Peyer's patch (tissue), 4 donors: ENCODE measurements around the gene VDAC1. TPM values are rescaled to one million over a fixed set of nuclear protein-coding genes. Genes with fewer than 3 reads are reported as not detected.

ENCODE experiments used
- DNase-seq, 3 donors: peaks; one replicate each; pipeline ENCODE4 v3.0.0-alpha.2; 2017 to 2019
- H3K27ac ChIP-seq, 4 donors: fragments of 200-600 bp; sonication (generic); one replicate each; pipeline ENCODE4 v1.5.1; 2016 to 2019
- H3K27me3 ChIP-seq, 2 donors: fragments of 200-600 bp; sonication (generic); one replicate each; pipeline ENCODE4 v1.5.1; 2019
- H3K36me3 ChIP-seq, 3 donors: fragments of 200-600 bp; sonication (generic); one replicate each; pipeline ENCODE4 v1.5.1; 2016 to 2019
- H3K4me1 ChIP-seq, 4 donors: fragments of 200-600 bp; sonication (generic); one replicate each; pipeline ENCODE4 v1.5.1; 2016 to 2019
- H3K4me3 ChIP-seq, 4 donors: fragments of 200-600 bp; sonication (generic); 1 replicate in 3 of 4; 2 replicates in 1 of 4; pipeline ENCODE4 v1.5.1; 2016 to 2019; ENCODE audit warnings: mild to moderate bottlenecking in 1 of 4
- H3K9me3 ChIP-seq, 4 donors: fragments of 200-600 bp; sonication (generic); one replicate each; pipeline ENCODE4 v1.5.1; 2016 to 2019; ENCODE audit warnings: mild to moderate bottlenecking in 1 of 4
- CTCF ChIP-seq, 6 experiments: fragments of 450-650 bp in 4 of 6; fragments of 200-600 bp in 2 of 6; sonication (generic) in 1 of 6; IDR thresholded peaks; one replicate each; pipeline ENCODE4 v1.5.1; 2017 to 2019; ENCODE audit warnings: antibody characterized with exemption in 6 of 6, mild to moderate bottlenecking in 3 of 6, moderate library complexity in 1 of 6
- POLR2A ChIP-seq, 2 donors: fragments of 450-650 bp; IDR thresholded peaks; one replicate each; pipeline ENCODE4 v1.5.1; 2017; ENCODE audit warnings: antibody characterized with exemption in 2 of 2, mild to moderate bottlenecking in 2 of 2, moderate library complexity in 2 of 2
- total RNA-seq, 4 donors: library from RNA; depleted of rRNA; stranded (reverse); fragments of >200 nt; gene quantifications; one replicate each; pipeline ENCODE4 v1.1.0, GENCODE V29; 2016

VDAC1 gene
- total RNA-seq, 4 donors from 2014 or later = 120 to 289 (median 181) TPM

GRCh38 chr5:133935667-133935940 is 69.2 kb downstream of the VDAC1 start:
- DNase-seq = no peak
- Histone ChIP-seq H3K27ac (peak overlapping the region in 1 of 4 donors; percentile 72), H3K4me3 (no peak overlapping the region), H3K9me3 (no peaks in the 10 kb centered on the region), H3K4me1 (peaks cover 0 to 13% (median 8%) of the 10 kb centered on the region in 4 donors), H3K27me3 (no peaks in the 10 kb centered on the region), H3K36me3 (no peaks in the 10 kb centered on the region)
- no peak for TF ChIP-seq POLR2A (IDR thresholded peaks at IDR 0.05)
- no peak for TF ChIP-seq CTCF (IDR thresholded peaks at IDR 0.05)

GRCh38 chr5:133934822-133935666 is 69.7 kb downstream of the VDAC1 start:
- Histone ChIP-seq H3K9me3 (no peaks in the 10 kb centered on the region), H3K4me1 (peaks cover 0 to 13% (median 8%) of the 10 kb centered on the region in 4 donors), H3K4me3 (no peak overlapping the region), H3K36me3 (no peaks in the 10 kb centered on the region), H3K27me3 (no peaks in the 10 kb centered on the region), H3K27ac (peak overlapping the region in 1 of 4 donors; percentile 72)
- TF ChIP-seq POLR2A (IDR thresholded peaks at IDR 0.05) (no peak), CTCF (IDR thresholded peaks at IDR 0.05) (no peak)
- peak in 2 of 3 donors; percentile 69 to 73 for DNase-seq

- H3K27ac ChIP-seq = peak overlapping the region in 1 of 4 donors; percentile 63
- H3K4me1 ChIP-seq = peaks cover 0 to 13% (median 8%) of the 10 kb centered on the region in 4 donors
- TF ChIP-seq CTCF (IDR thresholded peaks at IDR 0.05) (no peak), POLR2A (IDR thresholded peaks at IDR 0.05) (no peak)
- no peak for DNase-seq
- H3K36me3 ChIP-seq = no peaks in the 10 kb centered on the region
- H3K9me3 ChIP-seq = no peaks in the 10 kb centered on the region
- no peak overlapping the region for H3K4me3 ChIP-seq
- no peaks in the 10 kb centered on the region for H3K27me3 ChIP-seq
Observed at GRCh38 chr5:133934311-133934710, 70.5 kb downstream of the VDAC1 start.

- Histone ChIP-seq H3K27ac (peak overlapping the region in 1 of 4 donors; percentile 63), H3K4me1 (peaks cover 0 to 13% (median 8%) of the 10 kb centered on the region in 4 donors)
- DNase-seq = no peak
Observed at GRCh38 chr5:133933670-133934295, 71.0 kb downstream of the VDAC1 start.

GRCh38 chr5:133933169-133933509 is 71.6 kb downstream of the VDAC1 start:
- H3K9me3 ChIP-seq = no peaks in the 10 kb centered on the region
- H3K27ac ChIP-seq = peak overlapping the region in 1 of 4 donors; percentile 63
- DNase-seq = no peak
- H3K27me3 ChIP-seq = no peaks in the 10 kb centered on the region
- peaks cover 0 to 13% (median 6%) of the 10 kb centered on the region in 4 donors for H3K4me1 ChIP-seq
- no peaks in the 10 kb centered on the region for H3K36me3 ChIP-seq
- no peak overlapping the region for H3K4me3 ChIP-seq
- TF ChIP-seq POLR2A (IDR thresholded peaks at IDR 0.05) (no peak), CTCF (IDR thresholded peaks at IDR 0.05) (no peak)

More at GRCh38 chr5:133933670-133934295, 71.0 kb downstream of the VDAC1 start:
- H3K27me3 ChIP-seq = no peaks in the 10 kb centered on the region
- no peaks in the 10 kb centered on the region for H3K36me3 ChIP-seq
- H3K4me3 ChIP-seq = no peak overlapping the region
- TF ChIP-seq CTCF (IDR thresholded peaks at IDR 0.05) = no peak
- no peak for TF ChIP-seq POLR2A (IDR thresholded peaks at IDR 0.05)
- H3K9me3 ChIP-seq = no peaks in the 10 kb centered on the region
